Smooth muscle cell (in vitro differentiated cells): ENCODE measurements around the gene GAGE13. TPM values are rescaled to one million over a fixed set of nuclear protein-coding genes. Genes with fewer than 3 reads are reported as not detected.
"Not testable (repeated sequence)": the region's sequence is repeated elsewhere in the genome, so short reads cannot be mapped to it uniquely, and the experiment has no call there.

Experiments used
- DNase-seq: peaks from one replicate; lab custom pipeline; 2025; ENCODE audit not compliant: unreplicated experiment; lab: John Stamatoyannopoulos, UW
- H2AFZ ChIP-seq: fragments of 200-600 bp; sonication (generic); 2 replicates; pipeline ENCODE4 v1.6.0; 2016; ENCODE audit warnings: antibody characterized with exemption, low read depth, mild to moderate bottlenecking
- H3F3A ChIP-seq: fragments of 200-600 bp; sonication (generic); 2 replicates; pipeline ENCODE4 v1.6.0; 2017; ENCODE audit warnings: antibody characterized with exemption, low read depth
- H3K27ac ChIP-seq: fragments of 200-600 bp; sonication (generic); 2 replicates; pipeline ENCODE4 v1.5.1; 2016; ENCODE audit warnings: low read depth, mild to moderate bottlenecking
- H3K27me3 ChIP-seq: fragments of 200-600 bp; sonication (generic); 2 replicates; pipeline ENCODE4 v1.6.1; 2016; ENCODE audit warnings: low read depth, mild to moderate bottlenecking
- H3K36me3 ChIP-seq: fragments of 200-600 bp; sonication (generic); 2 replicates; pipeline ENCODE4 v1.5.1; 2016; ENCODE audit warnings: low read depth
- H3K4me1 ChIP-seq: fragments of 200-600 bp; sonication (generic); 2 replicates; pipeline ENCODE4 v1.5.1; 2016; ENCODE audit warnings: low read depth
- H3K4me2 ChIP-seq: fragments of 200-600 bp; sonication (generic); 2 replicates; pipeline ENCODE4 v1.6.0; 2016; ENCODE audit warnings: mild to moderate bottlenecking
- H3K4me3 ChIP-seq: fragments of 200-600 bp; sonication (generic); 2 replicates; pipeline ENCODE4 v1.5.1; 2016; ENCODE audit warnings: mild to moderate bottlenecking
- H3K79me2 ChIP-seq: fragments of 200-600 bp; sonication (generic); 2 replicates; pipeline ENCODE4 v1.6.0; 2016; ENCODE audit warnings: low read depth, mild to moderate bottlenecking
- H3K9ac ChIP-seq: fragments of 200-600 bp; sonication (generic); 2 replicates; pipeline ENCODE4 v1.6.0; 2016; ENCODE audit warnings: low read depth
- H3K9me3 ChIP-seq: fragments of 200-600 bp; sonication (generic); replicated peaks from 2 replicates; pipeline ENCODE4 v1.5.1; 2016; ENCODE audit warnings: low read depth
- H4K20me1 ChIP-seq: fragments of 200-600 bp; sonication (generic); 2 replicates; pipeline ENCODE4 v1.6.0; 2016; ENCODE audit warnings: low read depth
- CTCF ChIP-seq: fragments of 200-600 bp; sonication (generic); IDR thresholded peaks from 2 replicates; pipeline ENCODE4 v1.5.1; 2017; ENCODE audit warnings: borderline replicate concordance, mild to moderate bottlenecking, antibody characterized with exemption; ENCODE audit not compliant: insufficient read depth, poor library complexity, severe bottlenecking
- WGBS: methylation state at CpG from one replicate; pipeline ENCODE4 v1.1.7; 2016; ENCODE audit warnings: low lambda C conversion rate; 5-methylcytosine and 5-hydroxymethylcytosine counted together
- polyA plus RNA-seq: library from polyadenylated mRNA; unstranded; fragments of >200 nt; fragmentation: Nextera tagmentation; extraction: Ambion mirVana; gene quantifications from 2 replicates; pipeline ENCODE4 v1.2.1, GENCODE V29; 2016
- total RNA-seq: library from RNA; depleted of rRNA; stranded (reverse); fragments of >200 nt; gene quantifications from 2 replicates; pipeline ENCODE4 v1.2.3, GENCODE V29; 2014

The GAGE13 gene
- total and polyA plus RNA-seq, 2 experiments from 2014 or later: not detected

GRCh38 chrX:49292400-49293362, 38.7 kb upstream of the GAGE13 start:
- H3K4me3 ChIP-seq: no peak overlapping the region

GRCh38 chrX:49299293-49299692, 32.1 kb upstream of the GAGE13 start:
- WGBS: 89% methylated on average over 5 of the region's 5 CpGs
- not testable (repeated sequence) for H3K27ac ChIP-seq, DNase-seq

More at GRCh38 chrX:49292400-49293362, 38.7 kb upstream of the GAGE13 start:
- no peaks in the 10 kb centered on the region for H3K79me2 ChIP-seq
- H3F3A ChIP-seq: no peaks in the 10 kb centered on the region
- H3K4me2 ChIP-seq: no peak overlapping the region
- no peak overlapping the region for H3K9ac ChIP-seq
- no peaks in the 10 kb centered on the region for H3K27me3 ChIP-seq
- no peak overlapping the region for H3K27ac ChIP-seq
- H2AFZ ChIP-seq: no peak overlapping the region
- H3K36me3 ChIP-seq: no peaks in the 10 kb centered on the region
- 87% methylated on average over 17 of the region's 17 CpGs for WGBS
- H3K9me3 ChIP-seq: no peaks in the 10 kb centered on the region
- DNase-seq: no peak
- TF ChIP-seq CTCF: no peak
- no peaks in the 10 kb centered on the region for H4K20me1 ChIP-seq
- H3K4me1 ChIP-seq: no peaks in the 10 kb centered on the region

GRCh38 chrX:49300703-49301102, 30.7 kb upstream of the GAGE13 start:
- Histone ChIP-seq H3F3A (no peaks in the 10 kb centered on the region), H3K4me2 (no peak overlapping the region), H3K27ac (no peak overlapping the region), H3K4me3 (no peak overlapping the region), H3K79me2 (no peaks in the 10 kb centered on the region), H4K20me1 (no peaks in the 10 kb centered on the region), H3K36me3 (no peaks in the 10 kb centered on the region), H3K27me3 (no peaks in the 10 kb centered on the region), H3K9ac (no peak overlapping the region), H3K9me3 (no peaks in the 10 kb centered on the region), H2AFZ (no peak overlapping the region), H3K4me1 (no peaks in the 10 kb centered on the region)
- DNase-seq: no peak
- 79% methylated on average over 1 of the region's 1 CpG for WGBS
- TF ChIP-seq CTCF: no peak

More at GRCh38 chrX:49299293-49299692, 32.1 kb upstream of the GAGE13 start:
- not testable (repeated sequence) for H3F3A ChIP-seq, H3K36me3 ChIP-seq, H3K9ac ChIP-seq, H3K4me3 ChIP-seq, H3K27me3 ChIP-seq, H3K4me2 ChIP-seq, H4K20me1 ChIP-seq, H3K9me3 ChIP-seq, H2AFZ ChIP-seq, H3K4me1 ChIP-seq, H3K79me2 ChIP-seq

- Histone ChIP-seq H3K27me3 (no peaks in the 10 kb centered on the region), H3K4me1 (no peaks in the 10 kb centered on the region), H3K79me2 (no peaks in the 10 kb centered on the region), H3K4me2 (no peak within 1 kb of the TSS), H3K4me3 (no peak within 1 kb of the TSS), H3K9me3 (no peaks in the 10 kb centered on the region), H3K36me3 (no peaks in the 10 kb centered on the region), H4K20me1 (no peaks in the 10 kb centered on the region), H3K9ac (no peak within 1 kb of the TSS), H3F3A (no peaks in the 10 kb centered on the region), H3K27ac (no peak within 1 kb of the TSS), H2AFZ (no peak within 1 kb of the TSS)
- no peak for TF ChIP-seq CTCF
- DNase-seq: no peak
- WGBS: 78% methylated on average over 11 of the region's 15 CpGs
Measured at GRCh38 chrX:49303346-49303745, 28.0 kb upstream of the GAGE13 start, which contains the start of gene GAGE10. TSS of gene GAGE10 (plus strand) at chrX:49303646. CDS start at chrX:49304860, 1,214 bp downstream.

GRCh38 chrX:49307775-49308174, 23.6 kb upstream of the GAGE13 start:
- not testable (repeated sequence) for H4K20me1 ChIP-seq, H3K4me3 ChIP-seq, H3K27ac ChIP-seq, H3K9me3 ChIP-seq, H3K4me1 ChIP-seq, H3K9ac ChIP-seq, H3K36me3 ChIP-seq, H3K4me2 ChIP-seq, H3K79me2 ChIP-seq, H3K27me3 ChIP-seq, H3F3A ChIP-seq, H2AFZ ChIP-seq, DNase-seq
- 37% methylated on average over 2 of the region's 2 CpGs for WGBS
